Activated CD4-positive, alpha-beta T cell treated with anti-CD3 and anti-CD28 coated beads, Interleukin-2, amount 50 U/mL, for 24 hours (primary cell): ENCODE results near the gene SLC35F4.

Experiments
- DNase-seq, 2 donors: peaks; one replicate each; pipeline ENCODE4 v3.0.0-alpha.2; 2020; ENCODE audit warnings: low read depth in 1 of 2, low spot score in 1 of 2

The SLC35F4 gene

GRCh38 chr14:57848786-57849185, 17.1 kb downstream of the SLC35F4 start:
- no peak for DNase-seq

GRCh38 chr14:57848353-57848752, 17.5 kb downstream of the SLC35F4 start:
- DNase-seq = no peak

GRCh38 chr14:57847706-57848105, 18.2 kb downstream of the SLC35F4 start:
- no peak for DNase-seq

- DNase-seq = no peak
These were observed 18.8 kb downstream of the SLC35F4 start for GRCh38 chr14:57847096-57847495.

GRCh38 chr14:57846596-57846995, 19.3 kb downstream of the SLC35F4 start:
- no peak for DNase-seq

GRCh38 chr14:57845802-57846531, 19.9 kb downstream of the SLC35F4 start:
- DNase-seq = no peak

GRCh38 chr14:57845316-57845715, 20.6 kb downstream of the SLC35F4 start:
- DNase-seq = no peak

GRCh38 chr14:57837267-57837666, 28.6 kb downstream of the SLC35F4 start:
- no peak for DNase-seq

GRCh38 chr14:57835766-57836165, 30.1 kb downstream of the SLC35F4 start:
- no peak for DNase-seq

GRCh38 chr14:57834961-57835360, 30.9 kb downstream of the SLC35F4 start:
- DNase-seq = no peak

GRCh38 chr14:57834001-57834598, 31.8 kb downstream of the SLC35F4 start:
- no peak for DNase-seq

GRCh38 chr14:57833323-57833722, 32.6 kb downstream of the SLC35F4 start:
- no peak for DNase-seq

- no peak for DNase-seq
These were observed 33.9 kb downstream of the SLC35F4 start for GRCh38 chr14:57831981-57832380.

- no peak for DNase-seq
These were observed 37.2 kb downstream of the SLC35F4 start for GRCh38 chr14:57828713-57829112.

GRCh38 chr14:57823015-57823660, 42.8 kb downstream of the SLC35F4 start:
- no peak for DNase-seq

- no peak for DNase-seq
These were observed 43.8 kb downstream of the SLC35F4 start for GRCh38 chr14:57822081-57822480.

- DNase-seq = no peak
These were observed 45.3 kb downstream of the SLC35F4 start for GRCh38 chr14:57820581-57820980.

- no peak for DNase-seq
These were observed 47.4 kb downstream of the SLC35F4 start for GRCh38 chr14:57818511-57818910.

GRCh38 chr14:57816568-57817284, 49.2 kb downstream of the SLC35F4 start:
- no peak for DNase-seq

GRCh38 chr14:57814726-57815125, 51.2 kb downstream of the SLC35F4 start:
- no peak for DNase-seq

GRCh38 chr14:57812741-57813140, 53.2 kb downstream of the SLC35F4 start:
- DNase-seq = no peak
